GM23338 (cell line): ENCODE measurements around the gene RCAN3. TPM values are rescaled to one million over a fixed set of nuclear protein-coding genes. Genes with fewer than 3 reads are reported as not detected.

Source experiments
- CREB1 ChIP-seq: fragments of 250-450 bp; sonication (Bioruptor Pico); IDR thresholded peaks from 2 replicates; pipeline ENCODE4 v1.5.0; 2020; ENCODE audit warnings: low read depth, mild to moderate bottlenecking, moderate library complexity
- ETS1 ChIP-seq: IDR thresholded peaks from 2 replicates; pipeline ENCODE4 v1.6.1; 2016; ENCODE audit warnings: antibody characterized with exemption
- EZH2phosphoT487 ChIP-seq: fragments of 200-600 bp; sonication (generic); IDR thresholded peaks from one replicate; pipeline ENCODE4 v1.8.1; 2018; ENCODE audit warnings: antibody characterized with exemption; ENCODE audit not compliant: unreplicated experiment
- REST ChIP-seq: IDR thresholded peaks from one replicate; pipeline ENCODE4 v1.6.1; 2018; ENCODE audit warnings: antibody characterized with exemption; ENCODE audit not compliant: unreplicated experiment
- STAT1 ChIP-seq: IDR thresholded peaks from one replicate; pipeline ENCODE4 v1.6.1; 2016; ENCODE audit warnings: antibody characterized with exemption; ENCODE audit not compliant: unreplicated experiment
- ZNF114 ChIP-seq: fragments of 250-450 bp; sonication (Bioruptor Pico); IDR thresholded peaks from 2 replicates; pipeline ENCODE4 v1.5.0; 2020; ENCODE audit warnings: mild to moderate bottlenecking, moderate library complexity
- ZNF462 ChIP-seq: fragments of 250-450 bp; sonication (Bioruptor Pico); IDR thresholded peaks from 2 replicates; pipeline ENCODE4 v1.5.0; 2020; ENCODE audit warnings: mild to moderate bottlenecking, moderate library complexity
- polyA plus RNA-seq: library from polyadenylated mRNA; unstranded; fragments of >200 nt; fragmentation: Nextera tagmentation; extraction: Ambion mirVana; gene quantifications from 2 replicates; pipeline ENCODE4 v1.2.1, GENCODE V29; 2016
- total RNA-seq: library from RNA; depleted of rRNA; stranded (reverse); fragments of >200 nt; shearing (Covaris generic); gene quantifications from 2 replicates; pipeline ENCODE4 v1.2.3, GENCODE V29; 2014

The RCAN3 gene
- total and polyA plus RNA-seq, 2 experiments from 2014 or later, result 8.9 to 11.2 TPM

- TF ChIP-seq ZNF462 (CRISPR knock-in tag), result no peak
- no peak for TF ChIP-seq REST
- TF ChIP-seq ETS1, result no peak
- TF ChIP-seq ZNF114 (CRISPR knock-in tag), result no peak
- no peak for TF ChIP-seq CREB1 (CRISPR knock-in tag)
- no peak for TF ChIP-seq EZH2phosphoT487
- no peak for TF ChIP-seq STAT1
Observed at GRCh38 chr1:24568475-24568874, 65.8 kb downstream of the RCAN3 start (continued).
